IPS DF 4.7 (cell line): ENCODE results near the gene RHBDD1.
"Not testable (repeated sequence)": the region's sequence is repeated elsewhere in the genome, so short reads cannot be mapped to it uniquely, and the experiment has no call there.

Experiments
- DNase-seq: peaks from one replicate; pipeline ENCODE4 v3.0.0-alpha.2; 2013; ENCODE audit warnings: low spot score; ENCODE audit errors: extremely low read depth

Gene RHBDD1

GRCh38 chr2:226799976-226800940 lies 35.6 kb upstream of the RHBDD1 start:
- no peak for DNase-seq

- DNase-seq = no peak
Measured at GRCh38 chr2:226800941-226801784, 34.7 kb upstream of the RHBDD1 start.

- DNase-seq = no peak
Measured at GRCh38 chr2:226802573-226802972, 33.3 kb upstream of the RHBDD1 start.

- no peak for DNase-seq
Measured at GRCh38 chr2:226803410-226803809, 32.4 kb upstream of the RHBDD1 start.

- no peak for DNase-seq
Measured at GRCh38 chr2:226813148-226813701, 22.6 kb upstream of the RHBDD1 start.

DNA sequence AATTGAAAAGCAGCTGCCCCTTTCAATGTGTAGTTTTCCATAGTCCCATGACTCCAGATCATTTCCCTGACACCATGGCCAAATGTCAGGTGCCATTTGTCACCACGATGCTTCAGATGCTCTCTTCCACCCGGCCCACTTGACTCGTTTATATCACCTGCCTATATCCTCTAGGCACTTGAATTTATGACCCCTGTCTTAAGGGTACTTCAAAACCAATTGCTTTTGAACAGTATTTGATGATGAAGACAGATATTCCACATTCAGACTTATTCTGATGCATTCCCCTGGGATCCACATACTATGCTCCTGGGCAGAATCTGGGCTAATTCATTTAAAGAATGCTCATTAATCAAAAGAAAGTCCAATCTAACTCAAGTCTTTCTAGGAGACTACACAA lies 16.9 kb upstream of the RHBDD1 start:
- DNase-seq = no peak

DNA sequence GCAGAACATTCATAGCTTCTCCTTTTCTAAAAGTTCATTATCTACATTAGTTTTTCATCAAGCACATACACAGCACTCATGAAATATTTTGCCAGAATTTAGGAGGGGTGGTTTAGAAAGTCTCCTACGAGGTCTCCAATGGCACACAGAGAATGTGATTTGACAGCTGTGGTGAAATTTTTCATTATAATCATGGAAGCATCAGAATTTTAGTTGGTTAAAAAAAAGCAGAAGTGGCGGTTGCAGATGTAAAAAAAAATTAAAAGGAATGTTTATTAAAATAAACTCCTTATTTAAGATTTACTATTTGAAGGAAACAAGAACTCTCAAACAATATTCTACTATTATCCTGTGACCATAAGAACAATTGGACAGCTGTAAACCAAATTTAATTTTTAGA lies 10.8 kb upstream of the RHBDD1 start:
- DNase-seq = no peak

DNA sequence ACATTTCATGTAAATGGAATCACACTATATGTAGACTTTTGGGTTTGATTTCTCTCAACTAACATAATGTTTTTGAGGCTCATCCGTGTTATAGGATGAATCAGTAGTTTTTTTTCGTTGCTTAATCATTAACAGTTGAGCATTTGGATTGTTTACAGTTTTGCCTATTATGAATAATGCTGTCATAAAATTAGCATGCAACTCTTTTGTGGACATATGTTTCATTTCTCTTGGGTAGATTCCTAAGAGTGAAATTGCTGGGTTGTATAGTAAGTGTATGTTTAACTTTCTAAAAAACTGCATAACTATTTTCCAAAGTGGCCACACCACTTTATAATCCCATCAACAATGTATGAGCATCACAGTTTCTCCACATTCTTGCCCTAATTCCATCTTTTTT lies 7.7 kb upstream of the RHBDD1 start:
- no peak for DNase-seq

DNA sequence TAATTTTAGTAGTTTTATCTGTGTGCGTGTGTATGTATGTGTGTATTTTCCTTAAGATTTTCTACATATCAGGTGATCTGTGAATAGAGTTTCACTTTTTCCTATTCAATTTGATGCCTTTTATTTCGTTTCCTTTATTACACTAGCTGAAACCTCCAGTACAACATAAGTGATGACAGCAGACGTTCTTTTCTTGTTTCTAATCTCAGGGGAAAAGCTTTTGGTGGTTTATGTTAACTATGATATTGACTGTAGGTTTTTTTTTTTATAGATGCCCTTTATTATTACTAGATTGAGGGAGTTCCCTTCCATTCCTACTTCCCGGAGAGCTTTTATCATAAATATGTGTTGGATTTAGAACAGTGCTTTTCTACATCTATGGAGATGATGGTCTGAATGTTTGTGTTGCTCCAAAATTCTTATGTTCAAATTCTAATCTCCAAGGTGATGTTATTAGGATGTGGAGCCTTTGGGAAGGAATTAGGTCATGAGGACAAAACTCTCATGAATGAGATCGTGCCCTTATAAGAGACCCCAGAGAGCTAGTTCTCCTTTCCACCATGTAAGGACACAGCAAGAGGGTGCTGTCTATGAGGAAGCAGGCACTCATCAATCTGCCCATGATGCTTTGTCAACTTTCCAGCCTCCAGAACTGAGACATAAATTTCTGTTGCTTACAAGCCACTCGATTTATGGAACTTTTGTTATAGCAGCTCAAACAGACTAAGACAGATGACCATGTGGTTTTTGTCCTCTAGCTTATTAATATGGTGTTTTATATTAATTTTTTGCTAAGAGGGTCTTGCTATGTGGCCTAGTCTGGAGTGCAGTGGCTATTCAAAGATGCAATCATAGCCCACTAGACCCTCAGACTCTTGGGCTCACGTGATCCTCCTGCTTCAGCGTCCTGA lies 5.9 kb upstream of the RHBDD1 start:
- DNase-seq = no peak

DNA sequence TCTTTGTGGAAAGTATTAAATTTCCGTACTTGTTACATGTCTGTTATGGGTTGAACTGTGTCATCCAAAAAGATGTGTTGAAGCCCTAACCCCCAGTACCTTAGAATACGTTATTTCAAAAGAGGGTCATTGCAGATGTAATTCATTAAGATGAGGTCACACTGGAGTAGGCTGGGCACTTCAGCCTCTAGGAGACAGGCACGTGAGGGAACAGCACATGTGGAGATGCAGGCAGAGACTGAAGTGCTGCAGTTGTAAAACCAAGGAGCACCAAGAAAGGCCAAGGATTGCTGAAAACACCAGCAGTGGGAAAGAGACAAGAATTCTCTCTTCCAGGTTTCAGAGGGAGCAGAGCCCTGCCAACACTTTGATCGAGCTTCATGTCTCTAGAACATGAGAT lies 4.6 kb upstream of the RHBDD1 start:
- no peak for DNase-seq

DNA sequence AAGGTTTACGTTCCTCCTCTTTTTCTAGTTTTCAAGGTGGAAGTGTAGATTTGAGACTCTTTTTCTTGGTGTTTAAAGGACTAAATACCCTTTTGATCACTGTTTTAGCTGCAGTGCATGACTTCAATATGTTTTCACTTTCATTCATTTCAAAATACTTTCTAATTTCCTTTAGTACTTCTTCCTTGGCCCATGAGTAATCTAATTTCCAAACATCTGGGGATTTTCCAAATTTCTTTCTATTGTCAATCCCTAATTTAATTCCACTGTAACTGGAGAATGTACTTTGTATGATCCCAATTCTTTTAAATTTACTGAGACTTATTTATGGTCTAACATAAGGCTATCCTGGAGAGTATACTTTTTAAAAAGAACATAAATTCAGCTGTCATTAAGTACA lies 3.8 kb upstream of the RHBDD1 start:
- no peak for DNase-seq

GRCh38 chr2:226834880-226835279 lies 974 bp upstream of the RHBDD1 start:
- not testable (repeated sequence) for DNase-seq

GRCh38 chr2:226835420-226835795 lies 446 bp upstream of the RHBDD1 start:
- peak; percentile 7 for DNase-seq

- no peak for DNase-seq
Measured at GRCh38 chr2:226836548-226836885, 663 bp downstream of the RHBDD1 start.

DNA sequence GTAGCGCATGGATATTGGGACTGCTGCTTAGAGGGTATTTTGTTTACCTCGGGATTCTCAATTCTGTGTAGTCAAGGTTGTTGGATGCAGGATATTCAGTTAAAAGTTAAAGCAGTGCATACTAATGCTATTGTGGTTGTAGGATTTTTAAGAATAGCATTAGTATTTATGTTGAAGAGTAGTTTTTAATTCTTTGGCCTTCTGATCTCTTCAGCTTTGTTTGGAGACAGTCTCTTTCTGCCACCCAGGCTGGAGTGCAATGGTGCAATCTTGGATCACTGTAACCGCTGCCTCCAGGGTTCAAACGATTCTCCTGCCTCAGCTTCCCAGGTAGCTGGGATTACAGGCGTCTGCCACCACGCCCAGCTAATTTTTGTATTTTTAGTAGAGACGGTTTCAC lies 1.5 kb downstream of the RHBDD1 start:
- no peak for DNase-seq

DNA sequence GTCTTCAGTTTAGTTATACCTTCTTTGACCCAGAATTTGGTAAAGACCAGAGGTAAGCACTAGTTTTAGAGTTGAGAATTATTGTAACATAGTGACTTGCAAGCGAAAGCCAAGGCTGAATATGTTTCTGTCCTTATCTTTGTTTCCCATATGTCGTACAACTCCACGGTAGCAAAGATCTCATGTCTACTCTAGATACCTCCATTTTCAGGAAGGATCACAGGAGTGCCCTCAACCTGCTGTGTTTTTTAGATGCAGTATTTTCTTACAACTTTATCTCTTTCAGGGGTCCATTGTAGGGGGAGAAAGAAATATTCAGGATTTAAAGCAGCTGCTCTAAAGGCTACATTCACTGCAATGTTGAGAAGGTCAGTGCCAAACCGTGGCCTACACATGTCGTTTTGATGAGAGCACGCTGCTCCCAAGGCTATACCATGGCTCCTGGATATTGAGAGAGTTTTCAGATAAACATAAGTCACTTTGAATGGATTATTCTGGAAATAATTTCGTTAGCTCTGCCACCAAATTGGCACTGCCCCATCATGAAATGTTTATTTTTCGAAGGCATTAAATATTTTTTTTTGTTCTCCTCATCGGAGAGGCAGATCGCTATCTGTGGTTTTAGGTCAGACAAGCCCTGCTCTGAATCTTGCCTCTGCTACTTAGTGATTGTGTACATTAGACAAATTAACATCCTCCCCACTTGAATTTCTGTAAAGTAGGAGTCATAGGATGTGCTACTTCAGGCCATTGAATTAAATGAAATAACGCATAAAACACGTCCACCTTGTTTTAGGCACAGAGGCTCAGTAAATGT lies 2.1 kb downstream of the RHBDD1 start:
- no peak for DNase-seq

- no peak for DNase-seq
Measured at GRCh38 chr2:226838722-226839121, 2.9 kb downstream of the RHBDD1 start.

GRCh38 chr2:226839161-226839560 lies 3.3 kb downstream of the RHBDD1 start:
- no peak for DNase-seq

GRCh38 chr2:226839951-226840350 lies 4.1 kb downstream of the RHBDD1 start:
- no peak for DNase-seq

DNA sequence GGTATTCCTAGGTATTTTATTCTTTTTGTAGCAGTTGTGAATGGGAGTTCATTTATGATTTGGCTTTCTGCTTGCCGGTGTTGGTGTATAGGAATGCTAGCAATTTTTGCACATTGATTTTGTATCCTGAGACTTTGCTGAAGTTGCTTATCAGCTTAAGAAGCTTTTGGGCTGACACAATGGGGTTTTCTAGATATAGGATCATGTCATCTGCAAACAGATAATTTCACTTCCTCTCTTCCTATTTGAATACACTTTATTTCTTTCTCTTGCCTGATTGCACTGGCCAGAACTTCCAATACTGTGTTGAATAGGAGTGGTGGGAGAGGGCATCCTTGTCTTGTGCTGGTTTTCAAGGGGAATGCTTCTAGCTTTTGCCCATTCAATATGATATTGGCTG lies 7.1 kb downstream of the RHBDD1 start:
- not testable (repeated sequence) for DNase-seq
